ENCODE results near the gene C10orf67.

- TF ChIP-seq CTCF (IDR thresholded peaks at IDR 0.05; ENCODE audit: poor library complexity, severe bottlenecking) (no peak), RAD21 (conservative IDR thresholded peaks at IDR 0.05) (no peak), TAF1 (IDR thresholded peaks at IDR 0.05; ENCODE audit: low read depth) (no peak), SMC3 (conservative IDR thresholded peaks at IDR 0.05; ENCODE audit: poor library complexity) (no peak), REST (IDR thresholded peaks at IDR 0.05; ENCODE audit: borderline replicate concordance) (no peak), POLR2AphosphoS5 (IDR thresholded peaks at IDR 0.05) (no peak), EP300 (conservative IDR thresholded peaks at IDR 0.05; ENCODE audit: poor library complexity, severe bottlenecking) (no peak), MXI1 (conservative IDR thresholded peaks at IDR 0.05; ENCODE audit: poor library complexity, severe bottlenecking) (no peak), EZH2 (IDR thresholded peaks at IDR 0.05; ENCODE audit: borderline replicate concordance, insufficient read depth, low read length, poor library complexity, severe bottlenecking) (no peak)
Observed at GRCh38 chr10:23359692-23360380, 15.2 kb upstream of the C10orf67 start.
